Stimulated activated effector memory CD8-positive, alpha-beta T cell treated with anti-CD3 and anti-CD28 coated beads, Interleukin-12 subunit alpha, Interleukin-12 subunit beta, amount 100 ng/mL, for 72 hours (primary cell): ENCODE results near the gene VTI1A.

Source experiments
- ATAC-seq: fragments of 150-1000 bp; cut with Tn5 transposase; 2 replicates; pipeline ENCODE4 v1.10.0; 2021
- DNase-seq, 2 donors: peaks; one replicate each; pipeline ENCODE4 v3.0.0; 2021 to 2022; ENCODE audit warnings: low spot score in 2 of 2
- H3K27ac Mint-ChIP-seq: one replicate; pipeline ENCODE4 v1.8.0; 2022; ENCODE audit warnings: mild to moderate bottlenecking, mixed read lengths
- H3K36me3 Mint-ChIP-seq: one replicate; pipeline ENCODE4 v1.8.0; 2022; ENCODE audit warnings: mild to moderate bottlenecking, mixed read lengths
- H3K4me1 Mint-ChIP-seq: one replicate; pipeline ENCODE4 v1.8.0; 2022; ENCODE audit warnings: mixed read lengths
- H3K4me3 Mint-ChIP-seq: one replicate; pipeline ENCODE4 v1.8.0; 2022; ENCODE audit warnings: mild to moderate bottlenecking, mixed read lengths
- H3K9me3 Mint-ChIP-seq: one replicate; pipeline ENCODE4 v1.8.0; 2022; ENCODE audit warnings: mixed read lengths

Gene VTI1A

DNA sequence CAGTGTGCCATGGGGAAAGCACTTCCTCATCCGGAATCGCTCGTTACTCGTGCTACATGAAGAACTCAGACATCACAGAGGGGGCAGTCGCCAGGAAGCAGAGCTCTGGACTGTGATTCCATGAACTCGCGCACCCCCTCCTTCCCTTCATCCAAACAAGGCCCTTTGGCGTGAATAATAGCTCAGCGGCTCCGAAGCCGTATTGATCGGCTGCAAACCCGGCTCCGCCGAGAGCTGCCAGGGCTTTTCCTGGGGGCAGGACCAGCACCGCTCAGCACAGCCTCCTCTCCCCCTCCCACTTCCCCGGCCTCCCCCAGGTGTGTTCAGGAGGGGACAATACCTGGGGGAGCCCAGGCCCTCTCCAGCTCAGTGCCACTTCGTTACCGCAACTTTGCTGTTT lies 374.0 kb downstream of the VTI1A start:
- H3K36me3 Mint-ChIP-seq = peaks cover 10% of the 10 kb centered on the region

DNA sequence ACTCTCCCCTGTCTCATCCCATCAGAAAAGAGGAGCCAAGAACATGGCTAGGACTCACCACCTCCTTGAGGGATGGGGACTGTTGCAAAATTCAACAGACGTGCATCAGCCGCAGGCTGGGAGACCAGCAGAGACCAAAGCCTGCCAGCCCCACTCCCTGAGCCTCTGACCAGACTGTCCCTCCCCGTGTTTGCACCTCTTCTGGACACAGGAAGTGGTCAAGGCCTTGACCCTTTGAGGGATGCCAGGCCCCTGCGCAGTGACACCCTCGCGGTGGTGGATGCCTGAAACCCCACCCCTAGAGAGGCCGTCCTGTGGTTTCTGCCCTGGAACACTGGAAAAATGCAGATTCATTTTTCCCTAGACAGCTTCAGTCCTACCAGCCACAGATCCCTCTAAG lies 374.6 kb downstream of the VTI1A start:
- peaks cover 4% of the 10 kb centered on the region for H3K4me1 Mint-ChIP-seq
- H3K9me3 Mint-ChIP-seq = no peaks in the 10 kb centered on the region
- H3K36me3 Mint-ChIP-seq = peaks cover 7% of the 10 kb centered on the region
- H3K27ac Mint-ChIP-seq = peak overlapping the region; percentile 40
- DNase-seq = no peak
- peak; percentile 31 for ATAC-seq
- H3K4me3 Mint-ChIP-seq = no peak overlapping the region

More for the DNA sequence above, 374.0 kb downstream of the VTI1A start:
- DNase-seq (no peak), ATAC-seq (no peak)
- H3K9me3 Mint-ChIP-seq = no peaks in the 10 kb centered on the region
- H3K4me3 Mint-ChIP-seq = no peak overlapping the region
- H3K4me1 Mint-ChIP-seq = peaks cover 7% of the 10 kb centered on the region
- H3K27ac Mint-ChIP-seq = no peak overlapping the region

DNA sequence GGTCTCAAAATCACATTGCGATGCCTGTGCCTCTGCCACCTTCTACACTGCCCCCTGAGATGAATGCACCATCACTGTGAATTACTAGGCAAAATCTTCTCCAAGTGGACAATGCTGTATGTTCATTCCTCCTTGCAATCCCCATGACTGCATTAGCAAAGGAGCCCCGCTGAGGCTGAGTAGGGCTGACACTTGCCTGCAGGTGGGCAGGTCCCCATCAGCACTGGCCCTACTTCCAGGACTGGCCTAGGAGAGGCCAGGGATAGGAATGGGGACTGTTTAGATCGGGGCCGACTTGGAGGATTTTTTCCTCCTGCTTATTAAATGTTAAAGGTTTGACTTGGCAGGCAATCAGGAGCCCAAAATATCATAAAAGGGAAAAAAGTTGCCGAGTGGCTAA lies 376.0 kb downstream of the VTI1A start:
- H3K27ac Mint-ChIP-seq = no peak overlapping the region
- no peak for DNase-seq

DNA sequence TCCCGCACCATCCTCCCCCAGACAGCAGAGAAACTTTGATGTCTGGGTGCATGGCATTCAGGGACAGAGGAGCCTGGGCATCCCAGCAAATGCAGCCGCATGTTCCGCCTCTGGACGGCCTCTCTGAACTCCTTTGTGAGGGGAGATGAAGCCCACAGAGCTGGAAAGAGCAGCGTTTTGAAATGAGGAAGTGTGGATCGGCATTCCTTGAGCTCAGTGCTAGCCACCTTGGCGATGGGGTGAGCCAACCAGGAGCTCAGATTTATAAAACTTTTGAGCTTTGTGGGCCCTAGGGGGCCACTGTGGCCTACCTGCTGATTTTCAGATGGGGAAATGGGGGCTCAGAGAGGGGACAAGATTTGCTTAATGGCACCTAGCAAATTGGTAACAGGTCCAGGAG lies 376.6 kb downstream of the VTI1A start:
- Mint-ChIP-seq H3K4me1 (peaks cover 4% of the 10 kb centered on the region), H3K36me3 (no peaks in the 10 kb centered on the region), H3K9me3 (no peaks in the 10 kb centered on the region), H3K4me3 (no peak overlapping the region), H3K27ac (no peak overlapping the region)
- no peak for DNase-seq
- no peak for ATAC-seq

More for the DNA sequence above, 376.0 kb downstream of the VTI1A start:
- Mint-ChIP-seq H3K9me3 (no peaks in the 10 kb centered on the region), H3K36me3 (no peaks in the 10 kb centered on the region), H3K4me3 (no peak overlapping the region), H3K4me1 (peaks cover 4% of the 10 kb centered on the region)
- ATAC-seq = no peak

DNA sequence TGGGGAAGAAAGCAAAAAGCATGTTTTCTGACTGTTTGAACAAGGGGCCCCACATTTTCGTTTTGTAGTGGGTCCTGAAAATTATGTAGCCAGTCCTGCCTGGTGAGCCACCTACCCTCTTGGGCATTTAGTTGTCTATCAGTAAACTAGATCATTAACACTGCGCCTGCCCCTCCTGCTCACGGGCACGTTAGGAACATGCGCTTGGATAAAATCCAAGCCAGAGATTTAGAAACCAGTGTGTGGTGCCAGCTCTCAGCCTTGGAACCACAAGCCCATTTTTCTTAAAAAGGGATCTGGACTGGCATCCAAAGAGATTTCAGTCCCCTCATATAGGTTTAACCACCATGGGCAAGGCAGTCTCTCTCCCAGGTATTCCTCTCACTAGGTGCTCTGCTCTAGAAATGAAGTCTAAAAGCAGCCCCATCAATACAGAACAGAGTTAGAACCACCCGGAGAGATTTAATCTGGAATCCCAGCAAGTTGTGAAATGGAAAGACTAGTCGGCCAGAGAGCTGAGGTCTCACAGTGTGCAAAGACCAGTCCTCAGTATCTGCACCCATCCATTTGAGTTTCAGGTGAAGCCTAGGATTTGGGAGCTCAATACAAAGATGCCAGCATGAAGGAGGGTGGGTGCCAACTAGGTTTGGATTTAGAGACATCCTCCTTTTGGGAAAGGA lies 379.1 kb downstream of the VTI1A start:
- DNase-seq (no peak), ATAC-seq (no peak)
- Mint-ChIP-seq H3K9me3 (no peaks in the 10 kb centered on the region), H3K4me1 (no peaks in the 10 kb centered on the region), H3K36me3 (no peaks in the 10 kb centered on the region), H3K27ac (no peak overlapping the region), H3K4me3 (no peak overlapping the region)

DNA sequence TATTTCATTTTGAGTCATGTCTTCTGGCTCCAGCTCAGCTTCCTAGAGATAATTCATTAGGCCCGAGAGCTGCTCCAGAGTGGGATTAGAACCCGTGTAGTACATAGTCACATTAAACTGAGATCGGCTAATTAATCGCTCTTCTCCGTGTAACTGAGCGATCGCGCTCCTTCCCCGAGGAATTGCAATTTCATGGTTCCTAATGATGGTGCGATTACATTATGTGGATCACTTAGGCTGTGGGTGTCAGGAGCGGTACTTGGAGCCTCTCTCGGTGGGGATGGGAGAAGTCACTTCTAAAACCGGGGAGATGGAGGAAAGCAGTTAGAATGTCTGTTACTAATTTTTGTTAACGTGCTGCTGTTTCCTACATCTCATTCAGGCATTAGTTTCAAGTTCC lies 380.1 kb downstream of the VTI1A start:
- DNase-seq = no peak
- no peaks in the 10 kb centered on the region for H3K4me1 Mint-ChIP-seq

DNA sequence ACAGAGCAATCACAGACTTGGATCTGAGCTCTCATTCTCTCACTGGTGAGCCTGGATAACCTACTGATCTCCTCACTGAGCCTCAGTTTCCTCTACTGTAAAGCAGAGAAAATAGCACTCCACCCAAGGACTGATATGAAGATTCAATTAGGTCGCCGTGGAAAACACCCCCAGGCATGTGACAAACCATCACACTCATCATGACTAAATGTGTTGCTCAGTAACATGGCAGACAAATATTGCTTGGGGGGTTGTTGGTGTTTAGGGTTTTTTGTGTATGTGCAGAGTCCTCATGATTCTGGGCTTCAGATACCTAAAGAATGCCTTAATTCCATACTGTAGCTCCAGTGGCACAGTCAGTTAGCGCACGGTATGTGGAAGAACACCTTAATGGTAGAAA lies 380.9 kb downstream of the VTI1A start:
- Mint-ChIP-seq H3K4me3 (no peak overlapping the region), H3K27ac (no peak overlapping the region), H3K4me1 (no peaks in the 10 kb centered on the region), H3K36me3 (no peaks in the 10 kb centered on the region), H3K9me3 (no peaks in the 10 kb centered on the region)
- ATAC-seq = no peak
- no peak for DNase-seq

More for the DNA sequence above, 380.1 kb downstream of the VTI1A start:
- Mint-ChIP-seq H3K36me3 (no peaks in the 10 kb centered on the region), H3K27ac (no peak overlapping the region), H3K9me3 (no peaks in the 10 kb centered on the region), H3K4me3 (no peak overlapping the region)
- no peak for ATAC-seq

DNA sequence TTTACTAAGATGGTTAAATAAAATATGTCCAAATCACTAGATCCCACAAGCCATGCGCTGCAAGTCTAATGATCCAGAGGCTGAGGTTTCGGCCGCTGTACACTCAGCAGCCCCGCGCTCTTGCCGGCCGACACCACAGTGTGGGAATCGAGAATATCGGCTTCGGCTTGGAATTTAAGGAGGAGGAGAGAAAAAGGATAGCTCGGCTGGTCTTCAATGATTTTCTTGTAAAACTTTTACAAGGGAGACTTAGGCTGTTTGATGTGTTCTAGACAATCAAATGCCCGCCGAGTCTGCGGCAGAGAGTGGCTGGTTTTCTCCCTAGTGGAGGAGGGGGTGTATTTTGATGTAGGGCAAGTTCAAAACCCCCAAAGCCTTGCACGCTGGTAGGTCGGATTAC lies 384.8 kb downstream of the VTI1A start:
- no peaks in the 10 kb centered on the region for H3K4me1 Mint-ChIP-seq
- H3K4me3 Mint-ChIP-seq = no peak overlapping the region
- H3K9me3 Mint-ChIP-seq = no peaks in the 10 kb centered on the region
- no peak overlapping the region for H3K27ac Mint-ChIP-seq
- ATAC-seq (no peak), DNase-seq (no peak)
- H3K36me3 Mint-ChIP-seq = no peaks in the 10 kb centered on the region

DNA sequence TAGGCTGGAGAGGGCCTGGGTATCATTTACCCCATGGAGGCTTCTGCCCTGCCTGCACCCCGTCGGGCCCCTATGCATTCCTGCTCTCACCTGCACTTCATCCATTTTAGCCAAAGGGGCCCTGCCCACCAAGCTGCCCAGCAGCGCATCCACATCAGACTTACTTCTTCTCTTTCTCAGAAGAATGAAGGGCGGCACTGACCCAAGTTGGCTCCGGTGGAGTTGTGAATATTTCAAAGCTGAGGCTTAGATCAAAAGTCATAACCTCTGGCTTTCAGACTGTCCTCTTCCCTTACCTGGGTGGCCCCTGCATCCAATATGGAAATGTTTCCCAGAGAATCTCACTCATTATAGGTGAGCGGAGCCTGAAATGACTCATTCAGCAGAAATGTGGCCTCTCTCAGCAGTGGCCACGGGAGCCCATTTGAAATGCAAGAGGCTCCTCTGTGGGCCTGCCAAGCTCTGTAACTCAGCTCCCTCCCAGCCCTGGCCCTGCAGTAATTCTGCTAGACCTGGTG lies 385.4 kb downstream of the VTI1A start:
- Mint-ChIP-seq H3K4me1 (no peaks in the 10 kb centered on the region), H3K9me3 (no peaks in the 10 kb centered on the region), H3K36me3 (no peaks in the 10 kb centered on the region), H3K27ac (no peak overlapping the region), H3K4me3 (no peak overlapping the region)
- ATAC-seq = no peak
- DNase-seq = no peak

DNA sequence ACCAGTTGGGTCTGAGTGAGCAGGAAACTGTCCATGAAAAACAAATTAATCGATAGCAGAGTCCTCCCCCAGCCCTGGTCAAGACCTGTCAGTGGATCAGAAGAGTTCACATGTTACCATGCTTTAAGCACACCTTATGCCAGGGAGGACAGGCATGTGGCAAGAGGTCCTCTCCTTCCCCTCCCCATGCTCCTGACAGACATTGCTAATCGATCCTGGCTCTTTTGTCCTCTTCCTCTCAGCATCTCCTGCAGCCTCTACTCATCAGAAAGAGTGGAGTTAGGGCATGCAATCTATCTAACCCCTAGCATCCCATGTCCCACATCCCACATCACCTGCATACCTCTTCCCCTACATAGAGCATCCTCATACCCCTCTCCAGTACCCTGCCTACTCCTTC lies 385.9 kb downstream of the VTI1A start:
- ATAC-seq (no peak), DNase-seq (no peak)
- H3K4me3 Mint-ChIP-seq = no peak overlapping the region
- no peaks in the 10 kb centered on the region for H3K4me1 Mint-ChIP-seq
- H3K36me3 Mint-ChIP-seq = no peaks in the 10 kb centered on the region
- no peak overlapping the region for H3K27ac Mint-ChIP-seq
- H3K9me3 Mint-ChIP-seq = no peaks in the 10 kb centered on the region

DNA sequence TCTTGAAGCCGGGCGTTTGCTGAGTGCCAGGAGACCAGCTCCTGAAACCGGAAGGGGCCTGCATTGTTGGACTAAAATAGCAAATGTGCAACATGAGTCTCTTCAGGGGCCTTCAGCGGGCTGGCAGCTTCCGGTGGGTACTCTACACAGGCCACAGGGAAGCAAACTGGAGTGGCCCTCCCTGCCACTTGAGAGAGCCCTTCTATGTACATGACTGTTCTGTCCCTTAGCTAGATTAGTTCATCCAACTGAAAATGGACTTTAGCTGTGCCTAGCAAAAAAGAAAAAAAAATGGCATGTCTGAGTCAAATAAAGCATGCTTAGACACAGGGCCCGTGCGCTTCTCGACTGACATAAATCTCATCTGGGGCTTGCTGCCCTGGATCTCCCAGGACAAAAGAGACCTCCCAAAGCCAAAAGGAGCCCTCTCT lies 387.8 kb downstream of the VTI1A start:
- H3K9me3 Mint-ChIP-seq = no peaks in the 10 kb centered on the region
- no peaks in the 10 kb centered on the region for H3K4me1 Mint-ChIP-seq
- H3K36me3 Mint-ChIP-seq = no peaks in the 10 kb centered on the region
- ATAC-seq (no peak), DNase-seq (no peak)
- no peak overlapping the region for H3K27ac Mint-ChIP-seq
- H3K4me3 Mint-ChIP-seq = no peak overlapping the region

DNA sequence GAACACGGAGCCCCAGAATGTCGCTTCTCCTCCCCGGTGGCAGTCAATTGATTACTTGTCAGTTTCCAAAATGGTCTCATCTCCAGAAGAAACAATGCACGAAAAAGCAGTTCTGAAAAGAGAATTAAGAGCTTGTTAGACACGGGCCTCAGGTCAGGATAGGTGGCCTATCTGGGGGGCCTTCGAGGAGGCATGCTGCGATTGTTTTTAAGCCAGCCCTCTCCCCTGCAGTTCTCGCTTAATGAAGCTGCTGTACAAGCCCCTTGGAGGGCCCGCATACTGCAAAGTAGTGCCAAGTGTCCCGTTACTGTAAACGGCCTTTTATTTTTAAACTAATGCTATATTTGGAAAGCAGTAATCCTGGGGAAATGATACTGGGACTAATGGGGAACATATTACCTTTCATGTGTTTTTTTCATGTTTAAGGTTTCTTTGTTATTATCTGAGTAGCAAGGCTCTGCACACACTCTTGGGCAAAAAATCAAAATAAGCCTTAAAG lies 388.3 kb downstream of the VTI1A start:
- H3K4me3 Mint-ChIP-seq = no peak overlapping the region
- no peaks in the 10 kb centered on the region for H3K4me1 Mint-ChIP-seq
- no peaks in the 10 kb centered on the region for H3K9me3 Mint-ChIP-seq
- no peak for DNase-seq
- no peaks in the 10 kb centered on the region for H3K36me3 Mint-ChIP-seq
- no peak overlapping the region for H3K27ac Mint-ChIP-seq
- ATAC-seq = no peak

DNA sequence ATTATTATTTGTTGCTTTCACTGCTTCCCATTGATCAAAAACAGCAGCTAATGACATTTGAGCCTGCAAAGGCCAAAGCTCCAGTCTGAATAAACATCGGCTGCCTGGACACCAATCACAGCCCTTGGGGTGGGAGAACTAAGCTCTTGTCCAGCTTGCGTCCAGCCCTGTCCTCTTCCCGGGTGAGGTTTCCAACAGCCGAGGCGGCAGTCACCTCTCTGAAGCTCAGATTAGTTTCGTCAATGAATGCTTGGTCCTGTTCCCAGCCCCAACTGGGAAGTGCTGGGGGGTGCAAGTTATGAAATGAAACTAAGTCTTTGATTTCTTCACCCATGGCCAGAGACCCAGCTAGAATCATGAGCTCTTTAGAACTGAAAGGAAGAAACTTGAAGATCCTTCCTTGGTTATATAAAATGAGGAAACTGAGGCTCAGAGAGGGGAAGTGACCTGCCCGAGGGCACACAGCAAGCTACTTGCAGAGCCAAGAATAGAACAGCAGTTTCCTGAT lies 389.0 kb downstream of the VTI1A start:
- Mint-ChIP-seq H3K4me1 (no peaks in the 10 kb centered on the region), H3K4me3 (no peak overlapping the region), H3K9me3 (no peaks in the 10 kb centered on the region), H3K36me3 (no peaks in the 10 kb centered on the region), H3K27ac (no peak overlapping the region)
- ATAC-seq (no peak), DNase-seq (no peak)

DNA sequence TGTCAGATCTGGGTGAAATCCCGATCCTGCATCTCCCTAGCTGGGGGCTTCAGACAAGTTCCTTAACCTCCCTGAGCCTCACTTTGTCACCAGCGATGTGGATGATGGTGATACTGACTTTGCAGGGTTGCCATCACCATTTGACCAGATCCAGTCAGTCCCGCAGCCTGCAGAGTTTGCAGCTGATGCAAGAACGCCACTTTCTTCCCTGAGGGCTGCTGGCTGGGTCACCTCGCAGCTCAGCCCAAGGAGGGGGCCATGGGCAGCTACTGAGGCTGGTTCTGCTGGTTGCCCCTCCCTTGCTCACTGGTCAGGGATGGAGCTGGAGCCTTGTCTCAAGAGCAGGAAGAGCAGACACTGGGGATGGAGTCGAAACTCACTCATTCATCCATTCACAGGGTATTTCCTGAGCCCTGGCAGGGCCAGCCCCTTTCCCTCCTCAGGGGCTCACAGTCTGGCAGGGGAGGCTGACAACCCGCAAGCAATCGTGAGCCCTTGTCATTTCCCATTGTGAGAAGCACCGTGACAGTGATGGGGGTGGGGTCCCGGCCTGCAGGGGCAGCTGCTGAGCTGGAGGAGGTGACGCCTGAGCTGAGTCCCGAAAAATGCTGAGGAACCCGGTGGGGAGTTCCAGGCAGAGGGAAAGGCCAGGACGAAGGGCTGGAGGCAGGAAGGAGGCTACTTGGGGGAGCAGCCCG lies 391.9 kb downstream of the VTI1A start:
- Mint-ChIP-seq H3K4me1 (no peaks in the 10 kb centered on the region), H3K4me3 (no peak overlapping the region), H3K36me3 (no peaks in the 10 kb centered on the region), H3K27ac (no peak overlapping the region), H3K9me3 (no peaks in the 10 kb centered on the region)
- no peak for DNase-seq
- no peak for ATAC-seq

DNA sequence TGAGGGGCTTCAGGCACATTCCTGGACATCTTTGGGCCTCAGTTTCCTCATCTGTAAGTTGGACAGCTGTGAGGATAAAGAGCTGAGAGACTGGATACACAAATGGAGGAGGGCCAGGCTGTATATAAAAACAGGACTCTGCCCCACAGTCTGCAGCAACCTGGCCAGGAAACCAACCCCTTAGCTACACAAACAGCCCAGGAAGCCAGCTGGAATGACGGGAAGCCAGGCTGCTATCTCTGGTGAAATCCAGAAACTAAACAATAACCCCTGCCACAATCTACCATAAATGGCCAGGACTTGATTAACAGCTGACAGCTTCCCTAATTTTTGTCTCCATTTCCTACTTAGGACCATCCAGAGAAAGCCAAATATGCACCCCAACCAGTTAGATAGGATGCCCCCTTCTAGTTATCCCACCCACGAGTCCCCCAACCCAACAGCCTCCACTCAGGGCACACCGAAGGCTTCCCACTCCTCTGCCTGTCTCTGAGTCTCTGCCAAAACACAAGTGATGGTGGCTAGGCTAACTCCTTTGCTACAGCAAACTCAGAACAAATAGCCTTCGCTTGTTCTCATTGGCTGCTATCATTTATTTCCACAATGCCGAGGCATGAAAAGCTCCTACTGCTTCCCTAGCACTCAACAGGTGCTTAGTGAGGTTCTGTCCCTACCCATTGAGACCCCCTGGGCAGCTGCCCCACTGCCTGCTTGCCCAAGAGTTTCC lies 393.1 kb downstream of the VTI1A start:
- H3K9me3 Mint-ChIP-seq = peaks cover 3% of the 10 kb centered on the region
- ATAC-seq (no peak), DNase-seq (no peak)
- no peak overlapping the region for H3K4me3 Mint-ChIP-seq
- no peak overlapping the region for H3K27ac Mint-ChIP-seq
- H3K36me3 Mint-ChIP-seq = no peaks in the 10 kb centered on the region
- H3K4me1 Mint-ChIP-seq = no peaks in the 10 kb centered on the region
